ENCODE measurements around the gene GRID2IP. TPM values are rescaled to one million over a fixed set of nuclear protein-coding genes. Genes with fewer than 3 reads are reported as not detected.
A peak's percentile ranks its signal among the peaks of the same experiment; 100 is the strongest.

The GRID2IP gene
- total and polyA plus RNA-seq, 3 donors from 2014 or later = 0.34 to 1.9 (median 1.1) TPM

- Histone ChIP-seq H3K4me1 (no peaks in the 10 kb centered on the region), H3K36me3 (ENCODE audit: low read depth, missing control alignments) (no peaks in the 10 kb centered on the region), H3K9me3 (no peaks in the 10 kb centered on the region), H3K4me3 (no peak overlapping the region), H3K27me3 (no peaks in the 10 kb centered on the region), H3K27ac (no peak overlapping the region)
- TF ChIP-seq CTCF (IDR thresholded peaks at IDR 0.05) (no peak), POLR2A (IDR thresholded peaks at IDR 0.05) (no peak)
- no peak for DNase-seq
- WGBS, 2 donors = 80 to 91% methylated on average over 2 to 13 of the region's 16 CpGs
- intact Hi-C loops (cut with DNase I; ENCODE audit: low total_unique reads) = no loop called here
Measured at GRCh38 chr7:6507906-6508305, 43.4 kb downstream of the GRID2IP start.

GRCh38 chr7:6505685-6506559 lies 45.3 kb downstream of the GRID2IP start:
- no peak for TF ChIP-seq CTCF (IDR thresholded peaks at IDR 0.05)
- no peak for TF ChIP-seq POLR2A (IDR thresholded peaks at IDR 0.05)

GRCh38 chr7:6504996-6505395 lies 46.3 kb downstream of the GRID2IP start:
- Histone ChIP-seq H3K9me3 (no peaks in the 10 kb centered on the region), H3K36me3 (ENCODE audit: low read depth, missing control alignments) (no peaks in the 10 kb centered on the region), H3K4me1 (no peaks in the 10 kb centered on the region), H3K27ac (no peak overlapping the region), H3K27me3 (no peaks in the 10 kb centered on the region), H3K4me3 (no peak overlapping the region)
- 43 to 51% methylated on average over 9 of the region's 9 CpGs for WGBS, 2 donors
- DNase-seq = no peak
- intact Hi-C loops (cut with DNase I; ENCODE audit: low total_unique reads) = no loop called here
- TF ChIP-seq POLR2A (IDR thresholded peaks at IDR 0.05) (no peak), CTCF (IDR thresholded peaks at IDR 0.05) (no peak)

More at GRCh38 chr7:6505685-6506559, 45.3 kb downstream of the GRID2IP start:
- H3K9me3 ChIP-seq = no peaks in the 10 kb centered on the region
- WGBS, 2 donors = 53 to 77% methylated on average over 5 to 20 of the region's 20 CpGs
- H3K4me1 ChIP-seq = no peaks in the 10 kb centered on the region
- no peak overlapping the region for H3K27ac ChIP-seq
- intact Hi-C loops (cut with DNase I; ENCODE audit: low total_unique reads) = no loop called here
- H3K36me3 ChIP-seq (ENCODE audit: low read depth, missing control alignments) = no peaks in the 10 kb centered on the region
- DNase-seq = no peak
- no peak overlapping the region for H3K4me3 ChIP-seq
- no peaks in the 10 kb centered on the region for H3K27me3 ChIP-seq

GRCh38 chr7:6502886-6503285 lies 48.4 kb downstream of the GRID2IP start:
- DNase-seq = no peak
- H3K27ac ChIP-seq = no peak overlapping the region
- no peaks in the 10 kb centered on the region for H3K9me3 ChIP-seq
- no peaks in the 10 kb centered on the region for H3K27me3 ChIP-seq
- TF ChIP-seq POLR2A (IDR thresholded peaks at IDR 0.05) (no peak), CTCF (IDR thresholded peaks at IDR 0.05) (no peak)
- no peaks in the 10 kb centered on the region for H3K4me1 ChIP-seq
- WGBS, 2 donors = 31 to 67% methylated on average over 2 to 13 of the region's 13 CpGs
- intact Hi-C loops (cut with DNase I; ENCODE audit: low total_unique reads) = no loop called here
- no peaks in the 10 kb centered on the region for H3K36me3 ChIP-seq (ENCODE audit: low read depth, missing control alignments)
- H3K4me3 ChIP-seq = peak overlapping the region in 1 of 2 donors; percentile 66

Data from testis (tissue), 3 donors.